AG04450 (cell line): ENCODE measurements around the gene PPARG. TPM values are rescaled to one million over a fixed set of nuclear protein-coding genes. Genes with fewer than 3 reads are reported as not detected.

Experiments used
- CTCF ChIA-PET: fragments of 300-600, 350-600 bp; formaldehyde crosslinking; extraction: SDS; loops from one replicate; lab custom pipeline; 2022; ENCODE audit warnings: antibody characterized with exemption, inconsistent platforms; lab: Charles Lee
- POLR2A ChIA-PET: fragments of 350-600 bp; formaldehyde crosslinking; extraction: SDS; loops from one replicate; lab custom pipeline; 2021; ENCODE audit warnings: antibody characterized with exemption, inconsistent platforms; lab: Yijun Ruan, JAX
- DNase-seq: peaks from one replicate; pipeline ENCODE4 v3.0.0-alpha.2; 2011; ENCODE audit warnings: low read depth, low spot score
- H3K27ac ChIP-seq: one replicate; pipeline ENCODE4 v1.5.1; 2012; ENCODE audit warnings: low read depth, low read length, control low read depth
- H3K27me3 ChIP-seq: one replicate; pipeline ENCODE4 v1.6.0; 2012; ENCODE audit warnings: low read length; ENCODE audit not compliant: control insufficient read depth, insufficient read depth
- H3K4me3 ChIP-seq: 2 replicates; pipeline ENCODE4 v1.5.1; 2011; ENCODE audit warnings: mild to moderate bottlenecking, low read depth, low read length, control low read depth
- H3K9me3 ChIP-seq: 2 replicates; pipeline ENCODE4 v1.5.1; 2012; ENCODE audit warnings: low read length; ENCODE audit not compliant: control insufficient read depth, insufficient read depth
- CTCF ChIP-seq: IDR thresholded peaks from 2 replicates; pipeline ENCODE4 v1.5.1; 2011; ENCODE audit warnings: low read depth, low read length, control low read depth, inconsistent platforms
- polyA plus RNA-seq: library from polyadenylated mRNA; depleted of rRNA; stranded (reverse); fragments of >200 nt; gene quantifications from 2 replicates; pipeline ENCODE4 v1.2.3, GENCODE V29; 2011

The PPARG gene
- polyA plus RNA-seq, 1 experiment = 33.8 TPM

GRCh38 chr3:12451960-12452359 lies 163.1 kb downstream of the PPARG start:
- Histone ChIP-seq H3K27me3 (peaks cover 4% of the 10 kb centered on the region), H3K9me3 (0 out of 2 replicates have a peak, but pooled peaks cover 2% of the 10 kb centered on the region), H3K4me3 (no peak overlapping the region), H3K27ac (no peak overlapping the region)
- TF ChIP-seq CTCF = no peak
- no peak for DNase-seq
- ChIA-PET POLR2A (no interaction called here), CTCF (interaction anchor here (1.3 kb wide), 1 partner anchor 317 kb away, joined by 3 read pairs; no protein-coding TSS in a partner anchor)

- no peak overlapping the region for H3K27ac ChIP-seq
- ChIA-PET CTCF (interaction anchor here (0.6 to 1.3 kb wide), 2 partner anchors 318 to 1751 kb away, joined by 3 read pairs; no protein-coding TSS in a partner anchor), POLR2A (no interaction called here)
- H3K4me3 ChIP-seq = no peak overlapping the region
- 0 out of 2 replicates have a peak, but pooled peaks cover 2% of the 10 kb centered on the region for H3K9me3 ChIP-seq
- no peak for DNase-seq
- H3K27me3 ChIP-seq = peaks cover 4% of the 10 kb centered on the region
- no peak for TF ChIP-seq CTCF
These were observed 163.8 kb downstream of the PPARG start for GRCh38 chr3:12452361-12453330.

- H3K27me3 ChIP-seq = no peaks in the 10 kb centered on the region
- TF ChIP-seq CTCF = no peak; the same call in 1 of the 2 replicates
- no peak for DNase-seq
- ChIA-PET POLR2A (no interaction called here), CTCF (interaction anchor here (0.6 to 1.0 kb wide), 2 partner anchors 20 to 24 kb away, joined by 3 read pairs; no protein-coding TSS in a partner anchor)
- H3K27ac ChIP-seq = no peak overlapping the region
- H3K9me3 ChIP-seq = 0 out of 2 replicates have a peak, but pooled peaks cover 2% of the 10 kb centered on the region
- H3K4me3 ChIP-seq = no peak overlapping the region
These were observed 165.4 kb downstream of the PPARG start for GRCh38 chr3:12454076-12454815.

- Histone ChIP-seq H3K9me3 (0 out of 2 replicates have a peak, but pooled peaks cover 2% of the 10 kb centered on the region), H3K4me3 (no peak overlapping the region), H3K27me3 (no peaks in the 10 kb centered on the region), H3K27ac (no peak overlapping the region)
- ChIA-PET POLR2A (no interaction called here), CTCF (interaction anchor here (0.6 to 1.0 kb wide), 2 partner anchors 19 to 23 kb away, joined by 3 read pairs; no protein-coding TSS in a partner anchor)
- no peak for TF ChIP-seq CTCF
- DNase-seq = no peak
These were observed 165.9 kb downstream of the PPARG start for GRCh38 chr3:12454816-12455121.
